ENCODE results near the gene SH2D2A.

Gene SH2D2A

DNA sequence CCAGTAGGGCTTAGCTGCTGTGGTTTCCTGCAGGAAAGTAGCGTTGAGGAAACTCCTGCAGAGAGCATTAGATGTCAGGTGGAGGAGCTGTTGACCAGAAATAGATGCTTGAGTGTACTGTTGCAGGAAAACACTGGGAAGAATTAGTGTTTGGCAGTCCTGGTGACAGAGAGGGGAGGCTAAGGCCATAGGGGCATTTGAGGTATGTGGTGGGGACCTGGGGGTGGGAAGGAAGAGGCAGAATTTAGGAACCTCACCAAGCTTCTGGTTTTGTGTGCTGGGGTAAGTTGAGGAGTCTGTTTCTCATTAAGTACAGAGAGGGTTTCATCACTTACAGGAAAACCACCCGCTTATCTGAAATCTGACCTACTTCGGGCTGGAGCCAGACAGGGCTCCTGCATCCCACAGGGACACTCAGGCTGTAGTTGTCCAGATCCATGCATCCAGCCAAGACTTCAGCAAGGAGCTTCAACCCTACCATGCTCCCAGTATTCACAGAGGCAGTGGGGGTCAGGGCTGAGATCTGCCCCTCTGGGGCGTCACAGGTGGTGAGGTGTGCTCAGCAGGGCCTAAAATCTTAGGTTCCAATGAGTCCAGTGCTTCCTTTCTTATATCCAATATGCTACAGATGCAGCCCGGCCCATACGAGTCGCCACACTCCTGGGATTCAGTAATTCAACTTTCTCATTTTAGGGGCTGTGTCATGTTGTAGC lies 15.1 kb downstream of the SH2D2A start:
- DNase-seq = no peak

DNA sequence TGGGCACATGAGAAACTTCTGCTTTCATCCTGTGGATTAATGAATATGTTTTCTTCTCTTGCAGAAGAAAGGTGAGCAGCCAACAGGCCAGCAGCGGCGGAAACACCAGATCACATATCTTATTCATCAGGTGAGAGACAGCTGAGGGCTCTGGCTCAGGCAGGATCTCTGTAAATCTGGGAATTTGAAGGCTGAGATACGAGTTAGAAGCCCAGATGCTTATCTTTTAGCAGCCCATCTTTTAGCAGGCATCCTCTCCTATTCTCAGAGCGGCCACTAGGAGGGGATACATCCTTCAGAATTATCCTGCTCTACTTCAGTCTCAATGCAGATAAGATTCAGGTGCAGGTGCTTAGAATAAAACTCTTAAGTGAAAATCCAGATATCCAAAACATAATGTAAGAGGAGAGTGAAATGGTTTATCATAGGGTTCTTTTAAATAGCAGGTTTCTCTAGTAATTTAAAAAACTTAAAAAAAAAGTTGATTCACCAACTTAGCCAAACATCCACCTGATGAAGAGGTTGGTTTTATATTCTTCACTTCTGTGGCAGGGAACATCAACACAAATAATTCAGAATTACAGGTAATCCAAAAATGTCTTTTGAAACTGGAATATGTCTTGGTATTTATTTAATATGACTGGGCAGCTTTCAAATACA lies 19.3 kb downstream of the SH2D2A start:
- peak; percentile 8 for DNase-seq

GRCh38 chr1:156796340-156797097 lies 20.1 kb downstream of the SH2D2A start:
- no peak for DNase-seq

DNA sequence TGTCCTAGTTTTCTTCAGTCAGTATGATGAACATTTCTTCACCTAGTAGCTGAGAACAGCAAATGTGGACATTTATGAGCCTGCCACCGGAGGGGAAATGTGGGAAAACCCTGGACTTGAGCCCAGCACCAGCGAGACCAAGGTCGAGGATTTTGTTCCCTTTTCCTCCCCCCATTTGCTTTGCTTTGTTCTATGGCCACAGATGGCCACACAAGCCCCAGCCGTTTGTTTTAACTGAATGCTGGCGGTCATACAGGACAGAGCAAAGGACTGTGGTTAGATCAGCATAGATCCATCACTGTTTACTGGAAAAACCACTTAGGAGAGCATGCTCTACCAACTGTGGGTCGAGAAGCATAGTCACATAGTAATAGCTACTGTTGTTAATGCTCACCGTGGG lies 20.9 kb downstream of the SH2D2A start:
- DNase-seq = no peak

DNA sequence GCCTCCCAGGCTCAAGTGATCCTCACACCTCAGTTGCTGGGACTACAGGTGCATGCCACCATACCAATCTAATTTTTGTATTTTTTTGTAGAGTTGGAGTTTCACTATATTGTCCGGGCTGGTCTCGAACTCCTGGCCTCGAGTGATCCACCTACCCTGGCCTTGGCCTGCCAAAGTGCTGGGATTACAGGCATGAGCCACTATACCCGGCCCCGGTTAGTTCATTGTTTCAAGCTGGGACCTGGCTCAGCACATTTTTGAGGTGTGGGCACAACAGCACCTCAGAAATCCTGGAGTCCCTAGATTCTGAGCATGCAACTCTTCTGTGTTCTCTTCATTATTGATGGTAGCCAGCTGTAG lies 21.3 kb downstream of the SH2D2A start:
- DNase-seq = no peak

DNA sequence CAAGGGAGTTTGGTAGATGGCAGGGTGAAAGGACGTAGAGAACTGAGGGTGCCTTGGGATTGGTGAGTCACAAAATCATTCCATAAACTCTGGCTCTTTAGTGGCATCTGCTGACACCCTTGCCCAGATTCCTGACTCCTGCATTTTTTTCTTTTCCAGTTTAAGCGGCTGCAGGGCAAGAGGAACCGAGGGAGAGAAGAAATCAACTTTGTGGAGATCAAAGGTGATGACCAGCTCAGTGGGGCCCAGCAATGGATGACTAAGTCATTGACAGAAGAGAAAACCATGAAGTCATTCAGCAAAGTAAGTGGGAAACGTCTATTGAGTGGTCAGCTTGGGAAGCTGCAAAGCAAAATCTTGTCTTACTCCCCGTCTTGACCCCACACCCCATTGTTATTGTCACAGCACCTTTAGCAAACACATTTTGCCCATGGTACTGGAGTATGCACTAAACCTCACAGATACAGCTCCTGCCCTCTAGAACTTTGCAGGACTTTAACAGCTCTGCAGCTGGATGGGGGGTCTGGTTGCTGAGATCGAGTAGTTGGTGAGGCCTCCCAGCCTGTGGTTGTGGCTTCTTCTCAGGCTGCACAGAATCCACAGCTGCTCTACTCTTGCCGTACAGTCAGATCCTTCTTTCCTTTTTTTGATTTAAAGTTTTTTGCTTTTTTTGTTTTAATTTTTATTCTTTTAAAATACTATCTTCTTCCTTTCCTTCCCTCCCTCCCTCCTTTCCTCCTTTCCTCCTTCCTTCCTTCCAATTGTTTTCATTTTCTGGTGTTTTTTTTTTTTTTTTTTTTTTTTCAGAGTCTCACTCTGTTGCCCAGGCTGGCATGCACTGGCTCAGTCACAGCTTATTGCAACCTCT lies 21.9 kb downstream of the SH2D2A start:
- DNase-seq = no peak

- DNase-seq = no peak
Measured at GRCh38 chr1:156789621-156790318, 26.9 kb downstream of the SH2D2A start.

GRCh38 chr1:156788136-156788535 lies 28.5 kb downstream of the SH2D2A start:
- no peak for DNase-seq

- DNase-seq = no peak
Measured at GRCh38 chr1:156786640-156787039, 30.0 kb downstream of the SH2D2A start.

DNA sequence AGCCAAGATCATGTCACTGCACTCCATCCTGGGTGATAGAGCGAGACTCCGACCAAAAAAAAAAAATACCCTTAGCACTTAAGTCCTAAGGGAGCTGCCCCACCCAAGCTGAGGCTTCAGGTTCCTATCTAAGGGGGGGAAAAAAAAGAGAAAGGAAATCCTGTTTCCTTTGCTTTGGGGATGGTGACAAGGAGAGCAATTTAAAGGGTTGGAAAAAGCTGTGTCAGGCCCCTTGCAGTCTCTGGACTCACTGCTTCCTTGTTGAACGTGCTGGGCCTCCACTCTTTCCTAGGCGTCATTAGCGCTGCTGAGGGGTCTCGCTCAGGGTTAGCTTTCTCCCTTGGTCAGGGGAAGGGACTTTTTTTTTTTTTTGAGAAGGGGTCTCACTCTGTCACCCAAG lies 31.2 kb downstream of the SH2D2A start:
- no peak for DNase-seq

DNA sequence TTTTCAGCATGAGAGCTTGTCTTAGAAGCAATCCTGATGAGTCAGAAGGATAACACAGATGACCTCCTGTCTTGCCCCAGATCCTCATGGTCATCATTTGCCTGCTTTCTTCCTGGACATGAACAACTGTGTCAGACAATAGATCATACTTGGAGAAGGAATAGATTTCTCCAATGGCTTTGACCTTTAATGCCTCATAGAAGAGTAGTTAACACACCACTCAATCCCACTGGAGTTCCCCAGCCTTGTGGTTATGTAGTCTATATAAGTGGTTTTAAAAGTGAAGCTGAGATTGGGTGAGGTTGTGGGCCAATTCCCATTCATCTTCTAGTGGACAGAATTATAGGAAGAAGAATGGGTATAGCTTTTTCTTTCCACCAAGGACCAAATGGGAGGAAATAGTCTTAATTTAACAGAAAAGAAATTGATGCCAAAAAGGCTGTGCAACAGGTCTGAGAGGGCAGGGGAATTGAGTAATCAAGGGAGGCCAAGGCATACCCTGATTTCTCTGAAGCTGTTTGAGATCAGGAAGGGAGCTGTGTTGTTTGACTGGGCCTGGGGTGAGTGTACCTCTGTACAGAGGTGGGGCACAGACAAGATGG lies 35.0 kb downstream of the SH2D2A start:
- DNase-seq = no peak

DNA sequence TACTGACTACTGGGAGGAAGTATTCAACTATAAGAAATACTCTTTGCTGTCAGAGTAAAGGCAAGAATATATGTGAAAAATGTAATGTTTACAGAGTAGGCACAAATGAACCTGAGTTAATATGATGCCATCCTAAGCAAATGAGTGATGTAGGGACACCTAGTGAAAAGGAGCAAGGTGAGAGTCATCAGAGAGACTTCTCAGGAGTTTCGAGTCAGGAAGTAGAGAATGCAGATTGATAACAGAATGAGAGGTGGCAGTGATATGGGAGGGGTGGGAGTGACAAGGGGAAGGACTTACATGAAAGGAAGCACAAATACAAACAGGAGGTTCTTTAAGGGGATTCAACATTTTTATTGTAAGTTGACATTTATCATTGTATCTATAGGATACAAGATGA lies 39.1 kb downstream of the SH2D2A start:
- no peak for DNase-seq

GRCh38 chr1:156776942-156777341 lies 39.7 kb downstream of the SH2D2A start:
- DNase-seq = no peak

GRCh38 chr1:156775799-156776198 lies 40.8 kb downstream of the SH2D2A start:
- no peak for DNase-seq

GRCh38 chr1:156773607-156774006 lies 43.0 kb downstream of the SH2D2A start:
- no peak for DNase-seq

- DNase-seq = no peak
Measured at GRCh38 chr1:156772728-156773497, 43.7 kb downstream of the SH2D2A start.

GRCh38 chr1:156772222-156772621 lies 44.4 kb downstream of the SH2D2A start:
- DNase-seq = no peak

DNA sequence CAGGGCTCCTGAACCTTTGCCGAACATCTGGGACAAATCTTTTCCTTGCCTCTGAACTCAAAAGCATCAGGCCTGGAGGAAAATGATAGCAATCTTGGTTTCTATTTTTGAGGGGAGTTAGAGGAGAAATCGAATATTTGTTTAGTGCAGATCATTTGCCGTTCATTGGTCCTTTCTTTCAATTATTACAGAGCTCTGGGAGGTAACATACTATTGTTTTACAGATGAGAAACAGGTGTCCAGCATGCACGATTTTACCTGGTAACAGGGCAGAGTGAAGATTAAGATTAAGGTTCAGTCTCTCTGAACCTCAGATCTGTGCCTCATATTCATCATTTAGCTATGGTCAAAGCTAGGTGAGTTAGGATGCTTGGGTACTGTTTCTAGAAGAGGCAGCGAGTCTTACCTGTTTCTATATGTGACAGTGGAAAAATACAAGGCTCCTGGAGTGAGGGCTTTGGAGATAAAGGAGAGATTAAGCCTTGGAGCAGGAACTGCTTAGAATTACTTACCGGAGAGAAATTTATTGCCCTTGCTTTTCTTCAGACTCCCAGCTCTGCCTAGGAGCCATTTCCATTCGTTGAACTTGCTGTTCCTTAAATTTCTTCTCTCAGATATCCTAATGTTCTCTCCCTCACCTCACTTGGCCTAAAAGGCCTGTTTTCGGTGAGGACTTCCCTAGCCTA lies 47.9 kb downstream of the SH2D2A start:
- DNase-seq = no peak

DNA sequence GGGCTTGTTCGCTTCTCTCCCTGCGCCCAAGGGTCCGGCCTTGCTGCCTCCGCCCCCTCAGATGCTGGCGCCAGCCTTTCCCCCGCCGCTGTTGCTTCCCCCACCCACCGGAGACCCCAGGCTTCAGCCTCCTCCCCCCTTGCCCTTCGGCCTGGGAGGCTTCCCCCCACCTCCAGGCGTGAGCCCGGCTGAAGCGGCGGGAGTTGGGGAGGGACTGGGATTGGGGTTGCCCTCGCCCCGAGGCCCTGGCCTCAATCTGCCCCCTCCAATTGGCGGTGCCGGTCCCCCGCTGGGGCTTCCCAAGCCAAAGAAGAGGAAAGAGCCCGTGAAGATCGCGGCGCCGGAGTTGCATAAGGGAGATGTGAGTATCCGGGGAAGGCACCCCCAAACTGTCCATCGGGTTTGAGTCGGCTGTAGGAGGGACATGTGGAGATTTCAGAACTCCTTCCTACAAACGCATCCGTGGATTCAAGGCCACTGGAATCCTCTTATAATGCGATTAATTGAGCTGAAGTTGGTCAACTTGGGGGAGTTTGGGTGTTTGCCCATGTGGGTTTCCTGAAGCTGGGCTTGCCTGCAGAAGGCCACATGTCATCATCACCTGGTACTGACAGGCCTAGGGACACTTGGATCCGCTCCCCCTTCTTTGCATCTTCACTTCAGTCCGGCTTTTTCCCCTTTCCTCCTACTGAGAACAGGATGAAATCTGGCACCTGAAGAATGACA lies 48.6 kb downstream of the SH2D2A start:
- DNase-seq = no peak

Data from NCI-H1436 (cell line).